HG02588 (cell line): Measurements from ENCODE around the gene RMP24.
"Not testable (repeated sequence)": the region's sequence is repeated elsewhere in the genome, so short reads cannot be mapped to it uniquely, and the experiment has no call there.

Experiments used
- ATAC-seq: cut with Tn5 transposase; IDR thresholded peaks from one replicate; pipeline ENCODE4 v1.9.1; 2021; ENCODE audit warnings: mild to moderate bottlenecking, moderate library complexity; ENCODE audit not compliant: unreplicated experiment

Gene RMP24

GRCh38 chr18:35967866-35968265, 4.6 kb upstream of the RMP24 start:
- not testable (repeated sequence) for ATAC-seq

- ATAC-seq = no peak
These were observed 4.1 kb upstream of the RMP24 start for GRCh38 chr18:35968278-35968880.

GRCh38 chr18:35969676-35970075, 2.8 kb upstream of the RMP24 start:
- no peak for ATAC-seq

GRCh38 chr18:35971661-35972196, 750 bp upstream of the RMP24 start:
- ATAC-seq = peak; percentile 2

GRCh38 chr18:35973650-35974049, 1.2 kb downstream of the RMP24 start:
- no peak for ATAC-seq

GRCh38 chr18:35974181-35974580, 1.7 kb downstream of the RMP24 start:
- ATAC-seq = no peak

GRCh38 chr18:35979112-35979511, 6.6 kb downstream of the RMP24 start:
- ATAC-seq = no peak

- no peak for ATAC-seq
These were observed 10.1 kb downstream of the RMP24 start for GRCh38 chr18:35982409-35983114.

GRCh38 chr18:35983147-35983546, 10.7 kb downstream of the RMP24 start:
- no peak for ATAC-seq

GRCh38 chr18:35983818-35984217, 11.3 kb downstream of the RMP24 start:
- no peak for ATAC-seq

GRCh38 chr18:35991696-35992095, 19.2 kb downstream of the RMP24 start:
- no peak for ATAC-seq

- ATAC-seq = no peak
These were observed 20.5 kb downstream of the RMP24 start for GRCh38 chr18:35993013-35993412.

GRCh38 chr18:35998967-35999366, 26.5 kb downstream of the RMP24 start:
- no peak for ATAC-seq

GRCh38 chr18:35999925-36000324, 27.4 kb downstream of the RMP24 start:
- no peak for ATAC-seq

GRCh38 chr18:36006997-36007396, 34.5 kb downstream of the RMP24 start:
- no peak for ATAC-seq

- no peak for ATAC-seq
These were observed 36.7 kb downstream of the RMP24 start for GRCh38 chr18:36009214-36009613.

- no peak for ATAC-seq
These were observed 40.4 kb downstream of the RMP24 start for GRCh38 chr18:36012891-36013290.

GRCh38 chr18:36015629-36016028, 43.1 kb downstream of the RMP24 start:
- ATAC-seq = peak; percentile 89

GRCh38 chr18:36017232-36017631, 44.8 kb downstream of the RMP24 start:
- ATAC-seq = no peak

- no peak for ATAC-seq
These were observed 47.8 kb downstream of the RMP24 start for GRCh38 chr18:36020174-36020711.

GRCh38 chr18:36023336-36023735, 50.9 kb downstream of the RMP24 start:
- ATAC-seq = no peak

GRCh38 chr18:36024241-36024640, 51.8 kb downstream of the RMP24 start:
- not testable (repeated sequence) for ATAC-seq
